Fibroblast of skin of right biceps (primary cell): ENCODE results near the gene LRRC8C.
A peak's percentile ranks its signal among the peaks of the same experiment; 100 is the strongest.

ENCODE experiments used
- DNase-seq: peaks from one replicate; pipeline ENCODE4 v3.0.0-alpha.2; 2013

The LRRC8C gene

DNA sequence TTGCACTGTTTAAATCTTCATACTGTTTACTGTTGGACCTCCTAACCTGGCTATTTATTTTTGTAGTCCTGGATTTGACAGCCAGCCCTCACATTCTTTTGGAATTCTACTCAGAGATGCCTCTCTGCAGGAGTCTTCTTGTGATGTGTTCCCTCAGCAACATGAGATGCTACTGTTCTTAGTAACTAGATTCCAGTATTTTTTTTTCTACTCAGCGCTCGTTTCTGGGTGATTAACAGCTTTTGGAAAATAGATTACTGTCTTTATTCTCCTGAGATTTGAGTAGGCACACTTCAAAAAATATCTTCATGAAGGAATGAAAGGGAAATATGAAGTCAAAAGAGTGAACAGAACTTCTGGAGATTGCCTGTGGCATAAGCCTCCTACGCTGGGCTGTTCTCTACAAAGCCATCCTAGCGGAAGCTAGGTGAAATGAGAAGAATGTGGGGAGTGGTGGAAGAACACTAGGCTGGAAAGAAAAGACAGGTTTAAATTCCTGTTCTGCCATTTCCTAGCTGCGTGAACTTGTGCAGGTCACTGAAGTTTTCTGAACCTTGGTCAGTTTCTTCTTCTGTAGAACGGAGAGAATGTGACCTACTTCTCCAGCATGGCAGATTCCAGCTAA lies 75.9 kb downstream of the LRRC8C start:
- peak; percentile 67 for DNase-seq

GRCh38 chr1:89710498-89711139 lies 77.7 kb downstream of the LRRC8C start:
- no peak for DNase-seq

DNA sequence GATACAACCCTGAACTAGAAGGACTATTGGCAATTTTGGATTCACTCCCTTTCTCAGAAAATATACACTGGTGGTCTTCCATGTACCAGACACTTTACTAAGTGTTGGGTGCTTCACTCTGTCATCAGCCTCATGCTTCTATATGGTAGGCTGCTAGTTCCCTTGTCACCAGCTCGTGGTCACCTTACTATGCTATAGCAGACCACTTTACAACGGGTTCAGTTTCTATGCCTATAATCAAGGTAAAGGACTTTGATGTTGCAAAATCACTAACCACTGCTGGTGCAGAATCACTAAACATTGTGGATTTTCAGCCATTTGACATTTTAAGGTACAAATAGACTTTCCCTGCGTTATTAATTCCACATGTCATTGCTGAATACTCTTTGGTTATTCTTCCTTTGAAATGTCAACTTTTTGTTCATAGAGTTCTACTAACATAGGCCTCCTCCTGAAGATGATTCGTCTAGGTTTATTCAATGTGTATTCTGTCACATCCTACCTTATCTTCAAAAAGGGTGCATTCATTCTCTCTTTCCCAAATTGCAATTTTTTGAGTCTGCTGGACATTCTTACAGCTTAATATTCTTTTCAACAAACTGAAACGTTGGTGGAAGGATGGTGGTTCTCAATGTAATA lies 78.3 kb downstream of the LRRC8C start:
- no peak for DNase-seq

DNA sequence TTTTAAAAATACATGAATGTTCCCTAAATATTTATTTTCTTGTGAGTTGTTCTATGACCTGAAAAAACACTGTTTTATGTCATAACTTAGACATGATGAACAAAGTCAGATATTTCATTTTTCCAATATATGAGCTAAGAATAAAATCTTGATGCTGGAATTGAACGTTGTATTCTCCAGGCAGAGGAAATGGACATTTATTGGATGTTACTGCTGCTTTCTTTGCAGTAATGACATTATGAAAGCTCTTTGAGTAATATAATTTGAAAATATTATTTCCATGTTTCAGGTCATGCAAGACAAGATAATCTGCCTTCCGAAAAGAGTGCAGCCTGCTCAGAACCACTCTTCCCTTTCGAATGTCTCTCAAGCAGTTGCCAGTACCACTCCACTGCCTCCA lies 79.5 kb downstream of the LRRC8C start:
- no peak for DNase-seq

GRCh38 chr1:89715677-89716076 lies 82.8 kb downstream of the LRRC8C start:
- no peak for DNase-seq

DNA sequence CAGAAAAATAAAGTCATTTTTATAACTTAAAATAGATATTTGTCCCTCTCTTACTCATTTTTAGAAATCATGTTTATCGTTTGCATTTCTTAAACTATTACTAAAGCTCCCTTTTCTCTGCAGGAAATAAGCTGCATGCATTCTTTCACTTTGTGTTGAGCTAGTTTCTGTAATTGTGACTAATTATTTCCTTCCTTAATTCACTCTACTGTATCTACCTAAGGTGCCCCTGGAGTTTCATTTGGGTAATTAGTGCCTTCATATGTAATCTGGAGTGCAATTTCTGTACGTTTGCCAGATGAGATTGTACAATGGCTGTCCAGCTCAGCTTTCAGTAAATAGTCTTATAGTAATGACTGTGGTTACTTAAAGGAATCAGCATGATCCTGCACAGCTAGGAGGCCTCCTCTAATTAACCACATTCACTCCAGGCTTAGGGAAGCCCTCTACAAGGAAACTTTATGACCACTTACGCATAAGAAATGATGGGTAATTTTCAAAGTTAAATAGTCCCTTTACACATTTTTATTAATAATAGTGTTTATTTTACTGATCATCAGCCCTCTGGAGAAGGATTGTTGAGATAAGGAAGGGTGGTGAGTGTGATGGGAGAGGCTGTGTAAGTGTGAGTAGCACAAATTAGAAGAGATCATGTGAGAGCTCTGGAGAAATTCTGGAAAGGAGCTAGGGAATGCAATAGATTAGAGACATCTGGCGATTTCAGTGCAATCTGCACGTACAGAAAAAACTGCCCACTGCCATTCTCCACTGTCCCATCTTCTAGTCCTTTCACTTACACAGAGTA lies 86.8 kb downstream of the LRRC8C start:
- DNase-seq, result peak; percentile 55

DNA sequence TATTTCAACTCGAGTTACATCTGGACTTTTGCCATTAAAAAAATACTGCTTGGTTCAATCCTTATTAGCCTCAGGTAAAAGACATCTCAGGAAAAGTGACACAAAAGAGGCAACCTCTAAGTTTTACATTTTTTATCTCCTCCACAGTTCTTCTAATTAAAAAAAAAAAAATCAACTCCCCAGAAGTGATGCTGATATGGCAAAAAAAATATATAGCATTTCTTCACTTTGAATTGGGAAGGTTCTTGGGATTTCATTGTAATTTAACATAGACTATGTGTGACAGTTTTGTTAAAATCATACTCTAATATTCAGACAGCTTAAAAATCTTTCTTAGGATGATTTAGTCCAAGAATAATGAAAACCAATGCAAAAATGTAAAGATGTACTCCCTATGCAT lies 87.9 kb downstream of the LRRC8C start:
- DNase-seq, result no peak

GRCh38 chr1:89721351-89721750 lies 88.4 kb downstream of the LRRC8C start:
- DNase-seq, result peak; percentile 77

GRCh38 chr1:89723144-89723543 lies 90.2 kb downstream of the LRRC8C start:
- no peak for DNase-seq

GRCh38 chr1:89723863-89724262 lies 90.9 kb downstream of the LRRC8C start:
- peak; percentile 42 for DNase-seq

DNA sequence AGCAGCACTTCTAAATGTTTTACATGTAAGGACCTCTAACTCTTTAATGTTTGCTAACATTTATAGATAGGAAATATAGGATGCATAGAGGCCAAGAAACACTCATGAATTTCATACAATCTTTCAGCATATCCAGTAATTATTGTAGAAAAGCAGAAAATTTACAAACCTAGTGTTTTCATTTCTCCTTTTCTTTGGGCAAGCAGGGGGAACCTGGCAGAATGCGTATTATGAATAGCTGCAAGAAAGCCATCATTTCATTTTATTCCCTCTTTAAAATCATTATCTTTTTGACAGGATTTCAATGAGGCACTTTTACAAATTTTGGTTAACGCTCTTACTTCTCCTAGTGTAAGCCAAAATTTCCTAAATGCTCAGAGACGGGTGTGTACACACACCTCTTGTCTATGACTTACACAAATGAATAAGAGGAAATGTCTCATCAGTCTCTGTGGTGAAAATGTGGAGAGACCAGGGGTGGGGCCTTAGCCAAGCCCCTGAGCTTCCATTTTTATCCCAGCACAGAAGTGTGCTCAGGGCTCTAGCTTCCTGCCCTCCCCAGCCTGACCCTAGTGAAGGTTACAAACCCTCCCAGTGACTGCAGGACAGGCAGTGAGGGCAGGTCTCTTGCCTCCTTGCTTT lies 91.6 kb downstream of the LRRC8C start:
- DNase-seq, result peak; percentile 82

DNA sequence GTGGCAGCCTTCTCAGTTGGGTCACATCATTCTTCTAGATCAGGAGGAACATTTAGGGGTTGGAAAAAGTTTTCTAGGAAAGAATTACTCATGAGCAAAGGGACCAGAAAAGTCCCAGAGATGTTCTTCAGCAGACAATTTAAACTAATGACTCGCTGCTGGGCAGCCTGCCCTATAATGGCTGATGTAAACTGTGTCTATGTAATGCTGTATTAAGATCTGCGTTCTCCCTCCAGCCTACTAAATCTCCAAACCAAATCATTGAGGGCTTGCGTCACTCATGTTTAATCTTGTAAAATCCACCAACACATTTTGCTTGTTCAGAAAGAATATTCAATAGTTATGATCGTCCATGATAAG lies 92.1 kb downstream of the LRRC8C start:
- peak; percentile 95 for DNase-seq

DNA sequence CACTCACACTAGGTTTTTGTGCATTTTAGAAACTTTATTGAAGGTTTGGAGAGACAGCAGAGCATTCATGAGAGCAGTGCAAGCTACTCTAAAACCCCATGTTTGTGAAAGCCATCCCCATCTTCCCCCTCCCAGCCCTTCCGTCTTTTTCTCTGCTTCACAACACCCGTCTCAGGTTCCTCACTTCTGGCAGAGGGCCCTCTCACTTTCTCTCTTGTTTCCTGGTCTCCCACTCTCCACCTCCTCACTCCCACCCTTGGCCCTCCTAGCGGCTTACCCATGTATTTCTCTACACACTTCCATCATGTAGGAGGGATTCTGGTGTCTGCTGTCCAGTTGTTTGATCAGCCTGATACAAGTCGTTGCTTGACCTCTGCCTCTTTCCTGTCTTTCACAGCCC lies 92.7 kb downstream of the LRRC8C start:
- no peak for DNase-seq

GRCh38 chr1:89727517-89728312 lies 94.8 kb downstream of the LRRC8C start:
- no peak for DNase-seq

GRCh38 chr1:89728381-89728780 lies 95.5 kb downstream of the LRRC8C start:
- no peak for DNase-seq

DNA sequence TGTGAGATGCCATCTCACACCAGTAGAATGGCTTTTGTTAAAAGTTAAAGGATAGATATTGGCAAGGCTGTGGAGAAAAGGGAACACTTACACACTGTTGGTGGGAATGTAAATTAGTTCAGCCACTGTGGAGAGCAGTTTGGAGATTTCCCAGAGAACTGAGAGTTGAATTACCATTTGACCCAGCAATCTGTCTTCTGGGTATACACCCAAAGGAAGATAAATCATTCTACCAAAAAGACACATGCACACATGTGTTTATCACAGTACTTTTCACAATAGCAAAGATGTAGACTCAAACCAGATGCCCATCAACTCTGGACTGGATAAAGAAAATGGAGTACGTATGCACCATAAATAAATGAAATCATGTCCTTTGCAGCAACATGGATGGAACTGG lies 99.3 kb downstream of the LRRC8C start:
- no peak for DNase-seq

DNA sequence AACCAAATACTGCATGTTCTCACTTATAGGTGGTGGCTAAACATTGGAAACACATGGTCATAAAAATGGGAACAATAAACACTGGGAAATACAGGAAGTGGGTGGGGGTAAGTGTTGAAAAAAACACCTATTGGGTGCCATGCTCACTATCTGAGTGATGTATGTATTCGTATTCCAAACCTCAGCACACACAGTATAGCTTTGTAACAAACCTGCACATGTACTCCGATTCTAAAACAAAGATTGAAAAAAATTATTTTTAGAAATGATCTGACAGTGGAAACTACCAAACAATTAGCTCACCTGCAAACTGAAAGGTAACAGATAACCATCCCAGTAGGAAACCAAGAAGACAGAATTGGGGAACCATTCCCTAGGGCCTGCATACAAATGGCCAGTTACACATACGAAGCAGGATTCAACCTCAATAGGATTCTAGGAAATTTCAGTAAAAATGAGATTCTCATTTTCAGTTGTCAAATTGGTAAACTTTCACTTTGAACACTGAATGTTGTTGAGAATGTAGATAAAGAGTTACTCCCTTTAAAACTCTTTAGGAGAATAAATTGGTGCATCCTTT lies 99.8 kb downstream of the LRRC8C start:
- no peak for DNase-seq

GRCh38 chr1:89733748-89734147 lies 100.8 kb downstream of the LRRC8C start:
- DNase-seq, result no peak

- DNase-seq, result no peak
Measured at GRCh38 chr1:89734442-89734841, 101.5 kb downstream of the LRRC8C start.

GRCh38 chr1:89735479-89735878 lies 102.6 kb downstream of the LRRC8C start:
- DNase-seq, result no peak

DNA sequence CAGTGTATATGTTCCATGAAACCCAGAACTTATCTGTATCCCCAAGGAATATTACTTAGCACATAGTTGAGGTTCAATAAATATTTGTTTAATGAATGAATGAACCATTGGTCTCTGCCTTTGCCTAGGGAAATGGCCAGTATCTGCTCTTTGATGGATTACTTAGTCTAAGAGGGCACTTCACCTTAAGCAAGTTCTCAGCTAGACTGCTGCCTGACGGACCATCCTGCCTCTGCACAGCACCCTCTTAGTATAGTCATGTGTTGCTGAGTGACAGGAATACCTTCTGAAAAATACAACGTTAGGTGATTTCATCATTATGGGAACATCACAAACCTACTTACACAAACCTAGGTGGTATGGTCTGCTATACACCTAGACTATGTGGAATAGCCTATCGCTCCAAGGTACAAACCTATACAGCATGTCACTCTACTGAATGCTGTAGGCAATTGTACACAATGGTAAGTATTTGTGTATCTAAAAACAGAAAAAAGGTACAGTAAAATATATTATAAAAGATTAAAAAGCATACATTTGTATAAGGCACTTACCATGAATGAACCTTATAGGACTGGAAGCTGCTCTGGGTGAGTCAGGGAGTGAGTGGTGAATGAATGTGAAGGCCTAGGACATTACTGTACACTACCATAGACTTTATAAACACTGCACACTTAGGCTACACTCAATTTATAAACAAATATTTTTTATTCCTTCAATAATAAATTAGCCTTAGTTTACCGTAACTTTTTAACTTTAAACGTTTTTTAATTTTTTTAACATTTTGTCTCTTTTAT lies 104.2 kb downstream of the LRRC8C start:
- DNase-seq, result no peak
